Activated CD8-positive, alpha-beta T cell treated with anti-CD3 and anti-CD28 coated beads, Interleukin-2, amount 10 ng/mL, durations not matched to agents 7 days and 5 days (primary cell): ENCODE results near the gene KRT75. TPM values are rescaled to one million over a fixed set of nuclear protein-coding genes. Genes with fewer than 3 reads are reported as not detected.

ENCODE experiments used
- ATAC-seq: fragments of 150-1000 bp; cut with Tn5 transposase; one replicate; pipeline ENCODE4 v1.10.0; 2021; ENCODE audit warnings: moderate library complexity
- CTCF ChIA-PET: fragments of 350-600 bp; sonication (Branson Sonifier 250); formaldehyde crosslinking; loops from one replicate; lab custom pipeline; 2021; ENCODE audit warnings: antibody characterized with exemption; lab: Charles Lee
- POLR2A ChIA-PET: fragments of 350-600 bp; sonication (Branson Sonifier 250); formaldehyde crosslinking; loops from one replicate; lab custom pipeline; 2021; ENCODE audit warnings: antibody characterized with exemption; lab: Charles Lee
- DNase-seq: peaks from one replicate; pipeline ENCODE4 v3.0.0-alpha.2; 2020
- H3K27ac Mint-ChIP-seq: one replicate; pipeline ENCODE4 v1.8.0; 2021; ENCODE audit warnings: mild to moderate bottlenecking, mixed read lengths
- H3K27me3 Mint-ChIP-seq: one replicate; pipeline ENCODE4 v1.8.0; 2021; ENCODE audit warnings: low read depth, mixed read lengths
- H3K36me3 Mint-ChIP-seq: one replicate; pipeline ENCODE4 v1.8.0; 2021; ENCODE audit warnings: low read depth, mixed read lengths
- H3K4me1 Mint-ChIP-seq: one replicate; pipeline ENCODE4 v1.8.0; 2021; ENCODE audit warnings: low read depth, mixed read lengths
- H3K4me3 Mint-ChIP-seq: one replicate; pipeline ENCODE4 v1.8.0; 2021; ENCODE audit warnings: mild to moderate bottlenecking, mixed read lengths
- H3K9me3 Mint-ChIP-seq: one replicate; pipeline ENCODE4 v1.8.0; 2022; ENCODE audit warnings: mixed read lengths; ENCODE audit not compliant: insufficient read depth
- total RNA-seq, 2 experiments: library from RNA; stranded (reverse); gene quantifications; one replicate each; pipeline ENCODE4 v1.2.3, GENCODE V29; 2021

The KRT75 gene
- total RNA-seq, 2 experiments from 2014 or later, result not detected

DNA sequence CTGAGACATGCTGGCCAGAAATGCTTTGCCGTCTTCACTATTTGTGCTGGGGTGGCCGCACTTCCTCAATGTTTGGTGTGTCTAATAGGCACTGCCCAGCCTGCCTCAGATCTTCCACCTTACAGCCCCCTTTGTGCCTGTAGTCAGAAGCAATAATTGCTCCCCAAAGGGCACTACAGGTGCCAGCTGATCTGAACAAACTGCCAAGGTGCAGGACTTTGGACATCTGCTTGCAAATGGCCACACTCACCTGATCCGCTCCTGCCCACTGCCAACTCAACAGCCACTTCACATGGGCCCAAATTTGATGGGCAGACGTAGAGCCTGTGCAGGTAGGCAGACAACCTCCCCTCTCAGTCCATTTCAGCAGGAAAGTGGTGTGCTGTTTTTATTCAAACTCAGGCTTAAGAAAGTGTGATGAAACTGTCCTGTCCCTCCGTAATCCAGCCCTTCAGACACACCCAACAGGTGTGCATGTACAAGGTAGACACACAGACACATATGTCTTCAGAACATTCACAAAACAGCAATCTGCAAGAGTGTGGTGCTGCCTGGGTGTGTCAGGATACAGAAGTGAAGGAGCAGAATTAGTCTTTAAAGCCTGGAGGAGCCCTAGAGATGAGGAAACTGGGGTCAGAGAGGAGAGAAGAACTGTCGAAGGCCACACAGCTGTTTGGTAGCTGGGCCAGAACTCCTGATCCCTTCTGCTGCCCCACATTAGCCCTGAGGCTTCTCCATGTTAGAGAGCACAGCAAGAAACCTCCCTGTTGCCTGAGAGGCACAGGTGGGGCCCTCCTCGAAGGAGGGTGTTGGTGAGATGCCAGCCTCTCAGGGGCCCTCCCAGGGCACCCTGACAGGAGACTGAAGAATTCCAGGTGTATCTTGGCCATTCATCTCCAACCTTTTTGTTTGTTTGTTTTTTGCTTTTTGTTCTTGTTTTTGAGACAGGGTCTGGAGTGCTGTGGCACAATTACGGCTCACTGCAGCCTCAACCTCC is 4.4 kb upstream of the KRT75 start:
- ChIA-PET CTCF (no interaction called here), POLR2A (no interaction called here)
- no peak for ATAC-seq
- Mint-ChIP-seq H3K4me3 (no peak overlapping the region), H3K27me3 (peaks cover 21% of the 10 kb centered on the region), H3K9me3 (no peaks in the 10 kb centered on the region), H3K36me3 (no peaks in the 10 kb centered on the region), H3K27ac (no peak overlapping the region), H3K4me1 (no peaks in the 10 kb centered on the region)
- no peak for DNase-seq

DNA sequence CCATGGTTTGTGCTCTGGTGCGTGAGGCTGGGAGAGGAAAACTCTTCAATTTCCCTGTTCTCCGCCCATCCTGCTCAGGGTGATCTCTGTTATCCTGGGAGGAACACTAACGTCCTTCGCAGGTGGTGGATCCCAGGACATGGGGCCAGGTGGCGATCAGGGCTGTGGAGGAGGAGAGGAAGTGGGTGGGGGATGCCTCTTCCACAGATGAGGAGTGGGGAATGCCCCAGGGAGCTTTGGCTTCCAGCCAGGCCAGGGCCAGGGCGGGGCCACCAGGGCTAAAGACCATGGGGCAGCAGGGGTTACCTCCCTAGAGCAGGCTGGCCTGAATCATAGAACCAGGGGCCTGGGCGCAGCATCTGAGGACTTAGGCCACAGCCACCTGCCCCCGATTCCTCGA is 3.3 kb upstream of the KRT75 start:
- H3K9me3 Mint-ChIP-seq, result no peaks in the 10 kb centered on the region
- no peaks in the 10 kb centered on the region for H3K4me1 Mint-ChIP-seq
- no peak overlapping the region for H3K4me3 Mint-ChIP-seq
- DNase-seq (no peak), ATAC-seq (no peak)
- ChIA-PET CTCF (no interaction called here), POLR2A (no interaction called here)
- H3K36me3 Mint-ChIP-seq, result no peaks in the 10 kb centered on the region
- no peak overlapping the region for H3K27ac Mint-ChIP-seq
- peaks cover 18% of the 10 kb centered on the region for H3K27me3 Mint-ChIP-seq

DNA sequence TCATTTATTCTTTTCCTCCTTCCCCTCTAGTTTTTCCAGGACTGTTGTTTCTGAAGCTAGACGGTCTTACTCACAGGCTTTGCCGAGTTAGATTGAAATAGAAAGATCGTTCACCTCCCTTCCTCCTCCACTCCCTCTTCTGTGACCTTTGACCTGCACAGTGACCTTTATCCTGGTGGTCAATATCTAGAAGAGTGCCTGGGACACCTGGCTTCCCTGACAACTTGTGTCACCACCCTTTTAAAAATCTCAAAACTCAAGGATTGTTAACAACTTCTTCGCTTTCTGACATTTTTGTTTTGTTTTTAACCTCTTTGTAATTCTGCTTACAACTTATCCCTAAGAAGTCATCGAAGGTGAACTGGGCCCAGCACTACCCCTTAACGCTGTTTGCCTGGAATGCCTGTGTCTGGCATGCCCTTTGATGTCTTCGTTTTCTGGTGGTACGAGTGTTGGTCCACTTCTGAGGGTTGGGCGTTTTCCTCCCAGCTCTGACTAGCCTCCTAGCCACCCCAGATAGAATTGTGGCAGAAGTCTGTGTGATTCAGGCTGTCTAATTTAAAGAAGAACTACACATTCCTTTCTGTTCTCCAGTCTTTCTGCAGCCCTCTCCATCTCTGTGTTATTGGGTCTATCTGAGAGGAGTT is 2.8 kb upstream of the KRT75 start:
- H3K4me1 Mint-ChIP-seq, result no peaks in the 10 kb centered on the region
- no peaks in the 10 kb centered on the region for H3K9me3 Mint-ChIP-seq
- CTCF ChIA-PET, result no interaction called here
- no peak for ATAC-seq
- POLR2A ChIA-PET, result no interaction called here
- no peak overlapping the region for H3K4me3 Mint-ChIP-seq
- H3K27me3 Mint-ChIP-seq, result peaks cover 15% of the 10 kb centered on the region
- no peak overlapping the region for H3K27ac Mint-ChIP-seq
- DNase-seq, result no peak
- H3K36me3 Mint-ChIP-seq, result no peaks in the 10 kb centered on the region

DNA sequence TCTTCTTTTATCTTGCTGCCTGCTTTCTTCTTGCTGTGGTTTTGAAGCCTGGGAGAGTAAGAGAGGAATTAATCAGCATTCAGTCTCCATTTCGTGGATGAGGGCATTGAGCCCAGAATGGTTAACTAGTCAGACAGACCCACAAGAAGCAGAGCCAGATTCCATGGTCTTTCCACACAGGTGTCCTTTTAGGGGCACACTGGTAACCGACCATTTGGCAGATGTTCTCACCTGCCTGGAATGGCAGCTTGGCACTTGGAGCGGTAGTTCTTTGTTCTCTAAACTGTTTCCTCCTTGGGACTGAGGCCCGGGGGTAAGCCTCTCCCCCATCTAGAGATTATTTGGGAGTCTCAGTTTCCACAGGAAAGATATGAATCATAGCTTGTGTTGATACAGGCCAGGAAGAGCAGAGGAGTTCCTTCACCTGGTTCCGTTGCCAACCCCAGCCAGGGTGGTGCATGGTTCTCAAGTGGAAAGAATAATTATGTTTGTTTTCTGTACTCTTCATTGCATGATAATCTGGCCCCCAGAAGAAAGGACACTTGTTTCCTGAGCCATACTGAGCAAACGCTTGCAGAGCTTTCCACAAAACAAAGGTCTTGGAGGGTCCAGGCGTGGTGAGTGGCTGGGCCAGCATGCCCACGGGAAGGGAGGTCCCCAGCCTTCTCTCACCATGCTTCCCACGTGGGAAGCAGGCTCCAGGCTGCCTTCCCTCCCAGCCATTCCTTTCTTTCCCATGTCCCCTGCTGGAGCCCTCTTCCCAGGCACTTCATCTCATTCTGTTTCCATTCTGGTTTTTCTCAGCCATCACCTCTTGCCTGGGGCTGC is 2.0 kb upstream of the KRT75 start:
- ChIA-PET POLR2A (no interaction called here), CTCF (no interaction called here)
- Mint-ChIP-seq H3K36me3 (no peaks in the 10 kb centered on the region), H3K9me3 (no peaks in the 10 kb centered on the region), H3K4me3 (no peak overlapping the region), H3K4me1 (no peaks in the 10 kb centered on the region), H3K27me3 (peaks cover 14% of the 10 kb centered on the region), H3K27ac (no peak overlapping the region)
- ATAC-seq (no peak), DNase-seq (no peak)

DNA sequence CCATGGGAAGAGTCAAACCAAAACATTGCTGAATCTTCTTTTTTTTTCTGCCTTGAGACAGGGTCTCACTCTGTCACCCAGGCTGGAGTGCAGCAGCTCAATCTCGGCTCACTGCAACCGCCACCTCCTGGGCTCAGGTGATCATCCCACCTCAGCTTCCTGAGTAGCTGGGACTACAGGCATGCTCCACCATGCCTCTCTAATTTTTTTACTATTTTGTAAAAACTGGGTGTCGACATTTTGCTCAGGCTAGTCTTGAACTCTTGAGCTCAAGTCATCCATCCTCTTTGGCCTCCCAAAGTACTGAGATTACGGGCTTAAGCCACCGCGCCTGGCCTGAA is 1.5 kb upstream of the KRT75 start:
- no peak overlapping the region for H3K27ac Mint-ChIP-seq
- H3K27me3 Mint-ChIP-seq, result peaks cover 13% of the 10 kb centered on the region
- H3K9me3 Mint-ChIP-seq, result no peaks in the 10 kb centered on the region
- ChIA-PET CTCF (no interaction called here), POLR2A (no interaction called here)
- no peaks in the 10 kb centered on the region for H3K4me1 Mint-ChIP-seq
- no peak overlapping the region for H3K4me3 Mint-ChIP-seq
- no peak for ATAC-seq
- no peak for DNase-seq
- H3K36me3 Mint-ChIP-seq, result no peaks in the 10 kb centered on the region

DNA sequence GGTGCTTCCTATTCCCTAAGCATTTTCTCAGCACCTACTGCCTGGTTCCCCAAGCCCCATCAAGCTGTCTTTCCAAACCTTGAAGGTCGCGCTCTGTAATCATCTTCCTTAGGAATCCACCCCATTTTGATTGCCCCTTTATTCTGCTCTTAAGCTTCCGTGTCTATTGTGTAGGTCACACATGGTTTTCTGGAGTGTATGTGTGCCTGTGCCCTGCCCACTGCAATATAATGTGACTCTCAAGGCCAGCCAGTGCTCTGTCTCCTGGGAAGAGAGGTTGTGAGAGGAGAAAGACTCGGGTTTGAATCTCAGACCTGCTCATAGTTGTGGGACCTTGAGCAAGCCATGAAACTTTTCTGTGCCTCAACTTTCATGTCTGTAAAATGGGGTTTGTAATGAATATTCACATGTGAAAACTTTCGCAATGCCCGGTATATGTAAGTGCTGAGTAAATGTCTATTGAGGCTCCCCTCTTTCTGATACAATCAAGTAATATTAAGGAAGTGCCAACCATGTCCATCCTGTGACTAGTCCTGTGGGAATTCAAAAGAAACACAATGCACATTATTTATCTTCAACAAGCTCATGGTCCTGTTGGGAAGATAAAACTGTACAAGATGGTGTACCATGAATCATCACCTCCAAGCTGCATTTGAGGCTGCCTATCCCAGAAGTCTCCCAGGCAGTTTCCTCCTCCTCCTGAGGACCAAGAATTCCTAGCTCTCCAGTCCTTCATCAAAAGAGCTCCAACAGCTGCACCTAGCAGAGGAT is 774 bp upstream of the KRT75 start:
- H3K4me3 Mint-ChIP-seq, result no peak overlapping the region
- ATAC-seq, result no peak
- DNase-seq, result no peak
- no peaks in the 10 kb centered on the region for H3K36me3 Mint-ChIP-seq
- no peaks in the 10 kb centered on the region for H3K4me1 Mint-ChIP-seq
- POLR2A ChIA-PET, result no interaction called here
- peaks cover 15% of the 10 kb centered on the region for H3K27me3 Mint-ChIP-seq
- CTCF ChIA-PET, result no interaction called here
- no peak overlapping the region for H3K27ac Mint-ChIP-seq
- no peaks in the 10 kb centered on the region for H3K9me3 Mint-ChIP-seq

GRCh38 chr12:52433501-52434080 is 580 bp downstream of the KRT75 start:
- peaks cover 23% of the 10 kb centered on the region for H3K27me3 Mint-ChIP-seq
- H3K9me3 Mint-ChIP-seq, result no peaks in the 10 kb centered on the region
- H3K27ac Mint-ChIP-seq, result no peak overlapping the region
- no peaks in the 10 kb centered on the region for H3K36me3 Mint-ChIP-seq
- POLR2A ChIA-PET, result no interaction called here
- CTCF ChIA-PET, result no interaction called here
- no peaks in the 10 kb centered on the region for H3K4me1 Mint-ChIP-seq
- ATAC-seq (no peak), DNase-seq (no peak)
- no peak overlapping the region for H3K4me3 Mint-ChIP-seq

DNA sequence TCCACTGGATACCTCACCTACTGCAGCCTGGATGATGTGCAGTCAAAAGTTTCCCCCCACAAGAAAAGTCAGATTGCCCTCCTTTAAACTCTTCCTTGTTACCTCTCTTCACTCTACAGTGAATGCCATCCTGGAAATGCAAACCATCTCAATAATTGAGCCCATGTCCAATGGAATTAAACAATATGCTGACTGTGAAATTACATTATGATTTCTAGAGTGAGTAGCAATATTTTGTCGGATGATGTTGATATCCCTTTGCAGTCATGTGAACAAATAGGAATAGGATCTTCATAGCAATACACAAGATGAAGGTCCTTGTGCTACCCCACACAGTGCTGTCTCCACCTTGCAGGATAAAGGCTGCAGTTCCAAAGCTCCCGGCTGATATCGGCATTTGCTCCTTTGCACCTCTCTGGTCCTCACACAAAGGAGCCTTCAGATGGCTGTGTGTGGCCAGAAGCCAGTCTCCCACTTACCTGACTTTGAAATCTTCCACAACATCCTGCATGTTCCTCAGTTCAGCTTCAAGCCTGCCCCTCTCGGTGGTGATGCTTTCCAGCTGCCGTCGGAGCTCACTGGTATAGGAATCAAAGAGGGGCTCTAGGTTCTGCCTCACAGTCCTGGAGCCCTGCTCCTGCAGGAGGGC is 1.5 kb downstream of the KRT75 start:
- no peak for ATAC-seq
- no peaks in the 10 kb centered on the region for H3K4me1 Mint-ChIP-seq
- H3K27ac Mint-ChIP-seq, result no peak overlapping the region
- CTCF ChIA-PET, result no interaction called here
- no peaks in the 10 kb centered on the region for H3K36me3 Mint-ChIP-seq
- H3K4me3 Mint-ChIP-seq, result no peak overlapping the region
- H3K27me3 Mint-ChIP-seq, result peaks cover 23% of the 10 kb centered on the region
- DNase-seq, result no peak
- no peaks in the 10 kb centered on the region for H3K9me3 Mint-ChIP-seq
- POLR2A ChIA-PET, result no interaction called here

DNA sequence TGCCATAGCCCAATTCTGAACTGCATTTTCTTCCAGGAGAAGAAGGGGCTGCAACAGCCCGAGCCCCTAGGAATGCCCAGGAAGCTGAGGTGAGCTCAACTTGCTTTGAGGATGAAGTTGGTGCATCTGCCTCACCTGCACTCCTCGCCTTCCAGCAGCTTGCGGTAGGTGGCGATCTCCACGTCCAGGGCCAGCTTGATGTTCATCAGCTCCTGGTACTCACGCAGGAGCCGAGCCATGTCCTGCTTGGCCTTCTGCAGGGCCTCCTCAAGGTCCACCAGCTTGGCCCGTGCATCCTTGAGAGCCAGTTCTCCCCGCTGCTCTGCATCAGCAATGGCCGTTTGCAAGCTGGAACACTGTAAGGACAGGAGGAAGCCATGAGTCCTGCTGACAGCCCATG is 6.0 kb downstream of the KRT75 start:
- Mint-ChIP-seq H3K36me3 (no peaks in the 10 kb centered on the region), H3K4me1 (no peaks in the 10 kb centered on the region), H3K27me3 (peaks cover 23% of the 10 kb centered on the region), H3K27ac (no peak overlapping the region), H3K9me3 (no peaks in the 10 kb centered on the region), H3K4me3 (no peak overlapping the region)
- DNase-seq (no peak), ATAC-seq (no peak)
- ChIA-PET CTCF (interaction anchor here (1.1 to 2.5 kb wide), 4 partner anchors 14 to 452 kb away, joined by 3 to 8 read pairs (median 4); no protein-coding TSS in a partner anchor), POLR2A (no interaction called here)

DNA sequence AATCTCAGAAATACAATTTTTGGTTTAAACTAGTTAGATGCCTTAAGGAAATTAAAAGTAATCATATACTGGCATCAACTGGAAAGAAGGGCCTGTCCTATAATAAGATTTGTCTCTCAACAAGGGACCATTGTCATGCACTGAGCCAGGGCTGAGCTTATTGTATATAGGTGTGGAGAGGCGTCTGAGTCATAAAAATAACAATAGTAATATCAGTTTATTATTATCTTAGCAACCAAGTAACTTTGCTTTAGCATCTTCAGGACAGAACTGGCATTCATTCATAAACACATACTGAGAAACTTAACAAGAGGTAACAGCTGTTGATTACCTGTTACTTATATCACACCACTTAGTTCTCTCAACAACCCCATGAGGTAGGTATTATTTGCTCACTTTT is 7.1 kb downstream of the KRT75 start:
- H3K4me1 Mint-ChIP-seq, result no peaks in the 10 kb centered on the region
- H3K4me3 Mint-ChIP-seq, result no peak overlapping the region
- no peaks in the 10 kb centered on the region for H3K36me3 Mint-ChIP-seq
- DNase-seq, result no peak
- H3K27ac Mint-ChIP-seq, result no peak overlapping the region
- POLR2A ChIA-PET, result no interaction called here
- no peak for ATAC-seq
- H3K9me3 Mint-ChIP-seq, result no peaks in the 10 kb centered on the region
- CTCF ChIA-PET, result interaction anchor here (0.9 to 1.4 kb wide), 4 partner anchors 13 to 66 kb away, joined by 3 to 5 read pairs (median 3); no protein-coding TSS in a partner anchor
- peaks cover 23% of the 10 kb centered on the region for H3K27me3 Mint-ChIP-seq

- H3K4me3 Mint-ChIP-seq, result no peak overlapping the region
Observed at GRCh38 chr12:52426034-52426433, 8.1 kb downstream of the KRT75 start.

More at GRCh38 chr12:52426034-52426433, 8.1 kb downstream of the KRT75 start:
- no peaks in the 10 kb centered on the region for H3K9me3 Mint-ChIP-seq
- CTCF ChIA-PET, result no interaction called here
- no peak overlapping the region for H3K27ac Mint-ChIP-seq
- ATAC-seq (no peak), DNase-seq (no peak)
- H3K4me1 Mint-ChIP-seq, result no peaks in the 10 kb centered on the region
- peaks cover 22% of the 10 kb centered on the region for H3K27me3 Mint-ChIP-seq
- POLR2A ChIA-PET, result no interaction called here
- H3K36me3 Mint-ChIP-seq, result no peaks in the 10 kb centered on the region
